HepG2 (cell line): Measurements from ENCODE around the gene METTL16. TPM values are rescaled to one million over a fixed set of nuclear protein-coding genes. Genes with fewer than 3 reads are reported as not detected.
A peak's percentile ranks its signal among the peaks of the same experiment; 100 is the strongest.

Source experiments
- FOXA3 ChIP-seq: IDR thresholded peaks from 2 replicates; pipeline ENCODE4 v1.6.1; 2016; ENCODE audit warnings: missing genetic modification reagents, missing compliant biosample characterization
- GATAD2A ChIP-seq: IDR thresholded peaks from 2 replicates; pipeline ENCODE4 v1.6.1; 2016
- GLI4 ChIP-seq: sonication (generic); formaldehyde crosslinking; IDR thresholded peaks from 2 replicates; pipeline ENCODE4 v1.5.1; 2020; ENCODE audit warnings: missing genetic modification reagents, mild to moderate bottlenecking, moderate library complexity, borderline replicate concordance
- MEF2D ChIP-seq: sonication (generic); formaldehyde crosslinking; IDR thresholded peaks from 2 replicates; pipeline ENCODE4 v1.5.1; 2020; ENCODE audit warnings: mild to moderate bottlenecking, missing genetic modification reagents
- NCOA2 ChIP-seq: sonication (generic); formaldehyde crosslinking; IDR thresholded peaks from 2 replicates; pipeline ENCODE4 v1.8.0; 2022; ENCODE audit warnings: inconsistent platforms
- PAF1 ChIP-seq: IDR thresholded peaks from 2 replicates; pipeline ENCODE4 v1.6.1; 2016; ENCODE audit warnings: missing genetic modification reagents, missing compliant biosample characterization
- SOX13 ChIP-seq, 3 experiments: fragments of 450-650 bp in 1 of 3; sonication (generic) in 1 of 3; formaldehyde crosslinking in 1 of 3; IDR thresholded peaks in 2 of 3; conservative IDR thresholded peaks in 1 of 3; 2 replicates each; pipeline versions ENCODE4 v1.5.0 to v1.6.1; 2016 to 2020; ENCODE audit warnings: antibody characterized with exemption in 1 of 3, mild to moderate bottlenecking in 1 of 3, missing compliant biosample characterization in 1 of 3, missing genetic modification reagents in 1 of 3, moderate library complexity in 1 of 3
- SPEN ChIP-seq: sonication (generic); formaldehyde crosslinking; IDR thresholded peaks from 2 replicates; pipeline ENCODE4 v1.5.1; 2020; ENCODE audit warnings: low read depth, mild to moderate bottlenecking, missing genetic modification reagents
- ZNF17 ChIP-seq: sonication (generic); formaldehyde crosslinking; IDR thresholded peaks from 2 replicates; pipeline ENCODE4 v1.5.0; 2020; ENCODE audit warnings: mild to moderate bottlenecking, missing genetic modification reagents
- ZNF207 ChIP-seq: fragments of 450-650 bp; IDR thresholded peaks from 2 replicates; pipeline ENCODE4 v1.6.1; 2016; ENCODE audit warnings: antibody characterized with exemption, borderline replicate concordance
- ZNF3 ChIP-seq: IDR thresholded peaks from 2 replicates; pipeline ENCODE4 v1.7.0; 2017; ENCODE audit warnings: inconsistent platforms
- ZNF33B ChIP-seq: sonication (generic); formaldehyde crosslinking; IDR thresholded peaks from 2 replicates; pipeline ENCODE4 v1.5.1; 2020; ENCODE audit warnings: mild to moderate bottlenecking, missing genetic modification reagents
- ZNF468 ChIP-seq: sonication (generic); formaldehyde crosslinking; IDR thresholded peaks from 2 replicates; pipeline ENCODE4 v1.8.0; 2022; ENCODE audit warnings: mild to moderate bottlenecking, moderate library complexity, missing genetic modification reagents
- ZNF484 ChIP-seq: sonication (generic); formaldehyde crosslinking; IDR thresholded peaks from 2 replicates; pipeline ENCODE4 v1.5.1; 2020; ENCODE audit warnings: mild to moderate bottlenecking, low read depth, missing genetic modification reagents, borderline replicate concordance
- ZNF781 ChIP-seq: sonication (generic); formaldehyde crosslinking; IDR thresholded peaks from 2 replicates; pipeline ENCODE4 v1.5.1; 2020; ENCODE audit warnings: borderline replicate concordance, mild to moderate bottlenecking, missing genetic modification reagents; ENCODE audit errors: not compliant biosample characterization
- ZSCAN29 ChIP-seq: sonication (generic); formaldehyde crosslinking; conservative IDR thresholded peaks from 2 replicates; pipeline ENCODE4 v1.4.0; 2020; ENCODE audit warnings: mild to moderate bottlenecking, missing genetic modification reagents
- polyA plus RNA-seq, 8 experiments: library from polyadenylated mRNA; depleted of rRNA in 3 of 8; stranded (reverse) in 7 of 8; unstranded in 1 of 8; fragments of >200 nt; fragmentation: Illumina TruSeq in 4 of 8; extraction: Trizol in 4 of 8; gene quantifications; 2 replicates each; pipeline versions ENCODE4 v1.2.1 to v1.2.3, GENCODE V29; 2011 to 2016; ENCODE audit warnings: low read depth in 4 of 8, missing spikeins in 1 of 8, mixed read lengths in 1 of 8; ENCODE audit not compliant: insufficient read depth in 1 of 8
- total RNA-seq, 5 experiments: library from RNA; depleted of rRNA; stranded (reverse); fragments of >200 nt; fragmentation: Illumina TruSeq; extraction: Trizol; gene quantifications; 2 replicates each; pipeline ENCODE4 v1.2.3, GENCODE V29; 2016; ENCODE audit warnings: low read depth in 1 of 5
- TF ChIP-seq, protein P1 (sequence below): sonication (generic); formaldehyde crosslinking; IDR thresholded peaks from 2 replicates; pipeline ENCODE4 v1.4.0; 2020; ENCODE audit warnings: missing genetic modification reagents
- TF ChIP-seq, protein P2 (sequence below): sonication (generic); formaldehyde crosslinking; IDR thresholded peaks from 2 replicates; pipeline ENCODE4 v1.5.0; 2020; ENCODE audit warnings: missing genetic modification reagents
- TF ChIP-seq, protein P3 (sequence below): sonication (generic); formaldehyde crosslinking; IDR thresholded peaks from 2 replicates; pipeline ENCODE4 v1.4.0; 2020; ENCODE audit warnings: missing genetic modification reagents, borderline replicate concordance
- TF ChIP-seq, protein P4 (sequence below), 2 experiments: sonication (generic) in 1 of 2; formaldehyde crosslinking in 1 of 2; IDR thresholded peaks; 2 replicates each; pipeline versions ENCODE4 v1.4.0 to v1.6.1; 2016 to 2020; ENCODE audit warnings: borderline replicate concordance in 1 of 2, low read depth in 1 of 2, mild to moderate bottlenecking in 1 of 2, missing genetic modification reagents in 1 of 2
- TF ChIP-seq, protein P5 (sequence below), 2 experiments: fragments of 450-650 bp in 1 of 2; sonication (generic) in 1 of 2; formaldehyde crosslinking; IDR thresholded peaks; 2 replicates each; pipeline versions ENCODE4 v1.5.0 to v1.8.0; 2020 to 2022; ENCODE audit warnings: mild to moderate bottlenecking in 1 of 2, missing genetic modification reagents in 1 of 2

METTL16 gene
- total and polyA plus RNA-seq, 2 of the 13 experiments (the other 11 are each of a cell fraction or from before 2014, with no cell fraction given), result 11.6 to 18.5 TPM

DNA sequence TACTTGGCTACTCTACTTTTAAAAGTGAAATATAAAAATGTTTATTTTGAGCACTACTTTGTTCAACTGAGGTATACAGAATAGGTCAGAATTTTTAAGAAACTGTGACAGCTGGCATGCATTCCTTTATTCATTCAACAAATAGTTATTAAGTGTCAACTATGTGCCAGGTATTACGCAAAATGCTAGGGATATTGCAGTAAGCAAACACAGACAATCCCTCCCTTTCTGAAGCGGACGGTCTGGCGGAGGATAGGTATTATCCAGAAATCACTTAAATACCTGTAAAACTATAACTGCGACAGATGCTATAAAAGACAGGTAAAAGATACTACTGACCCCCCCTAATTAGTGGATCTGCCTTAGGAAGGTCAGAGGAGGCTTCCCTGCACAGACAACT lies 26.1 kb downstream of the METTL16 start (continued):
- TF ChIP-seq, protein P1, sequence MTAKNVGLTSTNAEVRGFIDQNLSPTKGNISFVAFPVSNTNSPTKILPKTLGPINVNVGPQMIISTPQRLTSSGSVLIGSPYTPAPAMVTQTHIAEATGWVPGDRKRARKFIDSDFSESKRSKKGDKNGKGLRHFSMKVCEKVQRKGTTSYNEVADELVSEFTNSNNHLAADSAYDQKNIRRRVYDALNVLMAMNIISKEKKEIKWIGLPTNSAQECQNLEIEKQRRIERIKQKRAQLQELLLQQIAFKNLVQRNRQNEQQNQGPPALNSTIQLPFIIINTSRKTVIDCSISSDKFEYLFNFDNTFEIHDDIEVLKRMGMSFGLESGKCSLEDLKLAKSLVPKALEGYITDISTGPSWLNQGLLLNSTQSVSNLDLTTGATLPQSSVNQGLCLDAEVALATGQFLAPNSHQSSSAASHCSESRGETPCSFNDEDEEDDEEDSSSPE (CRISPR knock-in tag), result no peak
- TF ChIP-seq NCOA2 (no peak), ZNF207 (no peak), FOXA3 (CRISPR knock-in tag) (peak; percentile 56; the same call in 1 of the 2 replicates), ZNF484 (CRISPR knock-in tag) (no peak), ZNF33B (CRISPR knock-in tag) (no peak), ZNF3 (CRISPR knock-in tag) (peak; percentile 98), ZNF781 (no peak), PAF1 (CRISPR knock-in tag) (no peak), ZNF468 (no peak), GLI4 (CRISPR knock-in tag) (no peak), GATAD2A (CRISPR knock-in tag) (peak; percentile 78), ZSCAN29 (no peak), MEF2D (CRISPR knock-in tag) (no peak), ZNF17 (no peak), SPEN (CRISPR knock-in tag) (no peak), SOX13 (IDR thresholded peaks at IDR 0.05) (no peak), SOX13 (CRISPR knock-in tag; conservative IDR thresholded peaks at IDR 0.05 in 1 of 2, IDR thresholded peaks at IDR 0.05 in 1 of 2) (peak in 1 of 2 experiments; percentile 46; a peak in 1 of 4 replicates)
- TF ChIP-seq, protein P2, sequence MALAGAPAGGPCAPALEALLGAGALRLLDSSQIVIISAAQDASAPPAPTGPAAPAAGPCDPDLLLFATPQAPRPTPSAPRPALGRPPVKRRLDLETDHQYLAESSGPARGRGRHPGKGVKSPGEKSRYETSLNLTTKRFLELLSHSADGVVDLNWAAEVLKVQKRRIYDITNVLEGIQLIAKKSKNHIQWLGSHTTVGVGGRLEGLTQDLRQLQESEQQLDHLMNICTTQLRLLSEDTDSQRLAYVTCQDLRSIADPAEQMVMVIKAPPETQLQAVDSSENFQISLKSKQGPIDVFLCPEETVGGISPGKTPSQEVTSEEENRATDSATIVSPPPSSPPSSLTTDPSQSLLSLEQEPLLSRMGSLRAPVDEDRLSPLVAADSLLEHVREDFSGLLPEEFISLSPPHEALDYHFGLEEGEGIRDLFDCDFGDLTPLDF (CRISPR knock-in tag), result no peak
- TF ChIP-seq, protein P3, sequence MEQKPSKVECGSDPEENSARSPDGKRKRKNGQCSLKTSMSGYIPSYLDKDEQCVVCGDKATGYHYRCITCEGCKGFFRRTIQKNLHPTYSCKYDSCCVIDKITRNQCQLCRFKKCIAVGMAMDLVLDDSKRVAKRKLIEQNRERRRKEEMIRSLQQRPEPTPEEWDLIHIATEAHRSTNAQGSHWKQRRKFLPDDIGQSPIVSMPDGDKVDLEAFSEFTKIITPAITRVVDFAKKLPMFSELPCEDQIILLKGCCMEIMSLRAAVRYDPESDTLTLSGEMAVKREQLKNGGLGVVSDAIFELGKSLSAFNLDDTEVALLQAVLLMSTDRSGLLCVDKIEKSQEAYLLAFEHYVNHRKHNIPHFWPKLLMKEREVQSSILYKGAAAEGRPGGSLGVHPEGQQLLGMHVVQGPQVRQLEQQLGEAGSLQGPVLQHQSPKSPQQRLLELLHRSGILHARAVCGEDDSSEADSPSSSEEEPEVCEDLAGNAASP (CRISPR knock-in tag), result no peak
- TF ChIP-seq, protein P4, sequence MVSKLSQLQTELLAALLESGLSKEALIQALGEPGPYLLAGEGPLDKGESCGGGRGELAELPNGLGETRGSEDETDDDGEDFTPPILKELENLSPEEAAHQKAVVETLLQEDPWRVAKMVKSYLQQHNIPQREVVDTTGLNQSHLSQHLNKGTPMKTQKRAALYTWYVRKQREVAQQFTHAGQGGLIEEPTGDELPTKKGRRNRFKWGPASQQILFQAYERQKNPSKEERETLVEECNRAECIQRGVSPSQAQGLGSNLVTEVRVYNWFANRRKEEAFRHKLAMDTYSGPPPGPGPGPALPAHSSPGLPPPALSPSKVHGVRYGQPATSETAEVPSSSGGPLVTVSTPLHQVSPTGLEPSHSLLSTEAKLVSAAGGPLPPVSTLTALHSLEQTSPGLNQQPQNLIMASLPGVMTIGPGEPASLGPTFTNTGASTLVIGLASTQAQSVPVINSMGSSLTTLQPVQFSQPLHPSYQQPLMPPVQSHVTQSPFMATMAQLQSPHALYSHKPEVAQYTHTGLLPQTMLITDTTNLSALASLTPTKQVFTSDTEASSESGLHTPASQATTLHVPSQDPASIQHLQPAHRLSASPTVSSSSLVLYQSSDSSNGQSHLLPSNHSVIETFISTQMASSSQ (IDR thresholded peaks at IDR 0.05; ENCODE audit: low read depth), result no peak
- TF ChIP-seq, protein P4 (CRISPR knock-in tag; IDR thresholded peaks at IDR 0.05; ENCODE audit: borderline replicate concordance), result no peak
- TF ChIP-seq, protein P5, sequence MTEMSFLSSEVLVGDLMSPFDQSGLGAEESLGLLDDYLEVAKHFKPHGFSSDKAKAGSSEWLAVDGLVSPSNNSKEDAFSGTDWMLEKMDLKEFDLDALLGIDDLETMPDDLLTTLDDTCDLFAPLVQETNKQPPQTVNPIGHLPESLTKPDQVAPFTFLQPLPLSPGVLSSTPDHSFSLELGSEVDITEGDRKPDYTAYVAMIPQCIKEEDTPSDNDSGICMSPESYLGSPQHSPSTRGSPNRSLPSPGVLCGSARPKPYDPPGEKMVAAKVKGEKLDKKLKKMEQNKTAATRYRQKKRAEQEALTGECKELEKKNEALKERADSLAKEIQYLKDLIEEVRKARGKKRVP (CRISPR knock-in tag; IDR thresholded peaks at IDR 0.05), result peak; percentile 21 to 96; a peak in 2 of 4 replicates
